AG04450 (cell line): Measurements from ENCODE around the gene PRDM2. TPM values are rescaled to one million over a fixed set of nuclear protein-coding genes. Genes with fewer than 3 reads are reported as not detected.
"Not testable (repeated sequence)": the region's sequence is repeated elsewhere in the genome, so short reads cannot be mapped to it uniquely, and the experiment has no call there.

Source experiments
- CTCF ChIA-PET: fragments of 300-600, 350-600 bp; formaldehyde crosslinking; extraction: SDS; loops from one replicate; lab custom pipeline; 2022; ENCODE audit warnings: antibody characterized with exemption, inconsistent platforms; lab: Charles Lee
- POLR2A ChIA-PET: fragments of 350-600 bp; formaldehyde crosslinking; extraction: SDS; loops from one replicate; lab custom pipeline; 2021; ENCODE audit warnings: antibody characterized with exemption, inconsistent platforms; lab: Yijun Ruan, JAX
- DNase-seq: peaks from one replicate; pipeline ENCODE4 v3.0.0-alpha.2; 2011; ENCODE audit warnings: low read depth, low spot score
- H3K27ac ChIP-seq: one replicate; pipeline ENCODE4 v1.5.1; 2012; ENCODE audit warnings: low read depth, low read length, control low read depth
- H3K27me3 ChIP-seq: one replicate; pipeline ENCODE4 v1.6.0; 2012; ENCODE audit warnings: low read length; ENCODE audit not compliant: control insufficient read depth, insufficient read depth
- H3K4me3 ChIP-seq: 2 replicates; pipeline ENCODE4 v1.5.1; 2011; ENCODE audit warnings: mild to moderate bottlenecking, low read depth, low read length, control low read depth
- H3K9me3 ChIP-seq: 2 replicates; pipeline ENCODE4 v1.5.1; 2012; ENCODE audit warnings: low read length; ENCODE audit not compliant: control insufficient read depth, insufficient read depth
- CTCF ChIP-seq: IDR thresholded peaks from 2 replicates; pipeline ENCODE4 v1.5.1; 2011; ENCODE audit warnings: low read depth, low read length, control low read depth, inconsistent platforms
- polyA plus RNA-seq: library from polyadenylated mRNA; depleted of rRNA; stranded (reverse); fragments of >200 nt; gene quantifications from 2 replicates; pipeline ENCODE4 v1.2.3, GENCODE V29; 2011

Gene PRDM2
- polyA plus RNA-seq, 1 experiment, result 16.4 TPM

- ChIA-PET CTCF (interaction anchor here (0.9 to 1.3 kb wide), 3 partner anchors 8 to 103 kb away, joined by 3 to 5 read pairs (median 5); no protein-coding TSS in a partner anchor), POLR2A (no interaction called here)
- no peak overlapping the region for H3K27ac ChIP-seq
- no peak for DNase-seq
- no peak overlapping the region for H3K4me3 ChIP-seq
- TF ChIP-seq CTCF, result no peak
- H3K27me3 ChIP-seq, result no peaks in the 10 kb centered on the region
- no peaks in the 10 kb centered on the region for H3K9me3 ChIP-seq
Observed at GRCh38 chr1:13674377-13674776, 25.6 kb upstream of the PRDM2 start.

- Histone ChIP-seq H3K27ac (no peak overlapping the region), H3K27me3 (no peaks in the 10 kb centered on the region), H3K9me3 (no peaks in the 10 kb centered on the region), H3K4me3 (no peak overlapping the region)
- ChIA-PET POLR2A (no interaction called here), CTCF (interaction anchor here (1.0 kb wide), 1 partner anchor 102 kb away, joined by 3 read pairs; no protein-coding TSS in a partner anchor)
- DNase-seq, result no peak
- no peak for TF ChIP-seq CTCF
Observed at GRCh38 chr1:13675151-13675651, 24.8 kb upstream of the PRDM2 start.

GRCh38 chr1:13677896-13678295, 22.1 kb upstream of the PRDM2 start:
- no peak for TF ChIP-seq CTCF
- Histone ChIP-seq H3K27me3 (no peaks in the 10 kb centered on the region), H3K4me3 (no peak overlapping the region), H3K27ac (no peak overlapping the region), H3K9me3 (no peaks in the 10 kb centered on the region)
- CTCF ChIA-PET, result no interaction called here
- POLR2A ChIA-PET, result no interaction called here
- DNase-seq, result no peak

- ChIA-PET POLR2A (no interaction called here), CTCF (interaction anchor here (1.5 kb wide), 1 partner anchor 14 kb away, joined by 3 read pairs; no protein-coding TSS in a partner anchor)
- no peak for DNase-seq
- Histone ChIP-seq H3K27me3 (no peaks in the 10 kb centered on the region), H3K9me3 (no peaks in the 10 kb centered on the region), H3K27ac (no peak overlapping the region), H3K4me3 (no peak overlapping the region)
- no peak for TF ChIP-seq CTCF
Observed at GRCh38 chr1:13679651-13680050, 20.3 kb upstream of the PRDM2 start.

GRCh38 chr1:13680609-13681008, 19.4 kb upstream of the PRDM2 start:
- POLR2A ChIA-PET, result not testable (repeated sequence)
- CTCF ChIA-PET, result interaction anchor here (1.0 kb wide), 1 partner anchor 14 kb away, joined by 3 read pairs; no protein-coding TSS in a partner anchor

More at GRCh38 chr1:13680609-13681008, 19.4 kb upstream of the PRDM2 start:
- H3K27me3 ChIP-seq, DNase-seq, H3K9me3 ChIP-seq, H3K27ac ChIP-seq, H3K4me3 ChIP-seq: not testable (repeated sequence)
